HG03039 (cell line): ENCODE data around the gene OPN5.

Source experiments
- ATAC-seq: cut with Tn5 transposase; IDR thresholded peaks from one replicate; pipeline ENCODE4 v1.9.1; 2021; ENCODE audit warnings: mild to moderate bottlenecking, moderate library complexity; ENCODE audit not compliant: unreplicated experiment

Gene OPN5

DNA sequence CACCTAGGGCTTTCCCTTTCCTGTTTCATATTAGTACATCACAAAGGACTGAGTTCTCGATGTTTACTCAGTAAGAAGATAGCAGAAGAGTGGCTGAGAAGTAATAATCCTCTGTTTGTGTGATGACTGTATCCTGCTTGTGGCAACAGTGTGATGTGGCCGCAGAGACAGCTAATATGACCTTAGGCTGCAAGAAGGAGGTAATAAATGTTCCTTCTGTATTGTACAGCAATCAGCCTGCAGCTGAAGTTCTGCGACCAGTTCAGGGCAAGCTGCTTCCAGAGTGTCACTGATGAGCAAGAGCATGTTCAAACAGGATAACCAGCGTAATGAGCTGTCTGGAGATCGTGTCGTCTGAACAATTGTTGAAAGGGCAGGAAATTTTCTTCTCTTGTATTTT, 70.9 kb downstream of the OPN5 start:
- no peak for ATAC-seq

DNA sequence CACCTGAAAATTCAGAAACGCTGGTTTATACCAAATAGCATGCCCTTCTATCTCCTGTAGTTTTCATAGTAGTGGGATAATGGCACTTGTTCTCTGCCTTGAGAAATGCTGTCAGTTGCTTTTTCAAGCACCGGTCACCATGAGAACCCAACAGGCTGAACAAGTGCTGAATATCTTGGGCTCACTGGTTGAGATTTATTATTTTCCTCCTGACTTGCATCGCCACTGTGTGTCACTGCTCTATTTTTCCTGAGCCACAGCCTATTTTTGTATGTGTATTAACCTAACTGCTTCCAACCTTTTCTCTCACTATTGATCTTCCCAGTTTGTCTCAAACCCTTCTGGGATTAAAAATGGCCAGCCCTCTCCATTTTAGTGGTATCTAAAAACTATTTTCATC, 71.9 kb downstream of the OPN5 start:
- no peak for ATAC-seq

- ATAC-seq = no peak
Measured at GRCh38 chr6:47854971-47855370, 73.1 kb downstream of the OPN5 start.

GRCh38 chr6:47859175-47859574, 77.3 kb downstream of the OPN5 start:
- no peak for ATAC-seq

DNA sequence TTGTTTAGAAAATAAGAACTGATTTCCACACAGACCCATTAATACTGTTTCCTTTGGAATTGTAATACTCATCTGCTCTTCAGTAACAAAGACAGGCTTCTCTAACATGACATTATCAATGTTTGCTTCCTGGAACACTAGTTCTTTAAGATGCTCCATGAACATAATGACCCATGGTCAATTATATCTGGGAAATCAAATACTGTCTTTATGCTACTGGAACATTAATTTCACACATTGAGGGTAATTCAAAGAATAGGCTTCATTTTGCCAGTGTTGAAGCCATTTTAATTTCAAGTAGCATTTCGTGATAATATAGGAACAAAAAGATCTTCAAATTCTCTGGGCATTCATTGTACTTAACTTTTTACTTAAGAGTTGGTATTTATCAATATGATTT, 80.9 kb downstream of the OPN5 start:
- ATAC-seq = no peak

- no peak for ATAC-seq
Measured at GRCh38 chr6:47865206-47865605, 83.4 kb downstream of the OPN5 start.

- no peak for ATAC-seq
Measured at GRCh38 chr6:47875593-47875992, 93.8 kb downstream of the OPN5 start.
